ENCODE data around the gene ZRSR2. TPM values are rescaled to one million over a fixed set of nuclear protein-coding genes. Genes with fewer than 3 reads are reported as not detected.

The ZRSR2 gene
- total and polyA plus RNA-seq, 2 experiments from 2014 or later: 5.2 to 45.1 TPM

DNA sequence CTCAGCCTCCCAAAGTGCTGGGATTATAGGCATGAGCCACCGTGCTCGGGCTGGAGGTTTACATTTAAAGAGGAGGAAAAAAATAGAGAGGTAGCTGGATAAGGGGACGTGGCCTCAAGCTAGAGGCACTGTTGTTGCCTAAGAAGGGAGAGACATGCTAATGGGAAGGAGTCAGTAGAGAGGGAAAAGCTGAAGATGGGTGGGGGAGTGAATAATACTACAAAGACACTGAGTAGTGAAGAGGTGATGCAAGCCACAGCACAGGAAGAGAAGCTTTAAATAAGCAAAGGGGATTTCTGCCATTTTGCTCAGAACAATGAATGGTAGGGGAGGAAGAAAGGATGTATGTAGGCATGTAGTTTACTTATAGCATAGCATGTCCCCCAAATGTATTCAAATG, 75.9 kb downstream of the ZRSR2 start (continued):
- TF ChIP-seq, protein P1, sequence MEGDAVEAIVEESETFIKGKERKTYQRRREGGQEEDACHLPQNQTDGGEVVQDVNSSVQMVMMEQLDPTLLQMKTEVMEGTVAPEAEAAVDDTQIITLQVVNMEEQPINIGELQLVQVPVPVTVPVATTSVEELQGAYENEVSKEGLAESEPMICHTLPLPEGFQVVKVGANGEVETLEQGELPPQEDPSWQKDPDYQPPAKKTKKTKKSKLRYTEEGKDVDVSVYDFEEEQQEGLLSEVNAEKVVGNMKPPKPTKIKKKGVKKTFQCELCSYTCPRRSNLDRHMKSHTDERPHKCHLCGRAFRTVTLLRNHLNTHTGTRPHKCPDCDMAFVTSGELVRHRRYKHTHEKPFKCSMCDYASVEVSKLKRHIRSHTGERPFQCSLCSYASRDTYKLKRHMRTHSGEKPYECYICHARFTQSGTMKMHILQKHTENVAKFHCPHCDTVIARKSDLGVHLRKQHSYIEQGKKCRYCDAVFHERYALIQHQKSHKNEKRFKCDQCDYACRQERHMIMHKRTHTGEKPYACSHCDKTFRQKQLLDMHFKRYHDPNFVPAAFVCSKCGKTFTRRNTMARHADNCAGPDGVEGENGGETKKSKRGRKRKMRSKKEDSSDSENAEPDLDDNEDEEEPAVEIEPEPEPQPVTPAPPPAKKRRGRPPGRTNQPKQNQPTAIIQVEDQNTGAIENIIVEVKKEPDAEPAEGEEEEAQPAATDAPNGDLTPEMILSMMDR (conservative IDR thresholded peaks at IDR 0.05; ENCODE audit: low read depth in 2 of 2): no peak

DNA sequence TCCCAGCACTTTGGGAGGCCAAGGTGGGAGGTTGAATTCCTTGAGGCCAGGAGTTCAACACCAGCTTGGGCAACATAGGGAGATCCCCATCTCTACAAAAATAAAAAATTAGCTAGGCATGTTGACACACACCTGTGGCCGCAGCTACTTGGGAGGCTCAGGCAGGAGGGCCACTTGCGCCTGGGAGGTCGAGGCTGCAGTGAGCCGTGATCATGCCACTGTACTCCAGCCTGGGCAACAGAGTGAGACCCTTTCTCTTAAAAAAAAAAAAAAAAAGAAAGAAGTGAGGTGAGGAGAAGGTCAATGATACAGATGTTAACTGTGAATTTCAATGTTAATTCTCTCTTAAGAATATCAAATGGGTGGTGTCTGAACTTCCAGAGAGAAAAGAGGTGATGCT, 79.4 kb downstream of the ZRSR2 start:
- Histone ChIP-seq H3K36me3 (ENCODE audit: insufficient read depth) (no peaks in the 10 kb centered on the region), H3K27me3 (ENCODE audit: insufficient read depth) (no peaks in the 10 kb centered on the region), H3K4me1 (ENCODE audit: insufficient read depth) (no peaks in the 10 kb centered on the region), H3K27ac (ENCODE audit: low read depth) (no peak overlapping the region), H4K20me1 (replicated peaks; ENCODE audit: insufficient read depth) (no peaks in the 10 kb centered on the region), H3K9me2 (ENCODE audit: insufficient read depth) (no peaks in the 10 kb centered on the region), H3K4me3 (no peak overlapping the region), H2AFZ (no peak overlapping the region), H3K4me2 (no peak overlapping the region), H3K79me2 (replicated peaks; ENCODE audit: insufficient read depth) (no peaks in the 10 kb centered on the region), H3F3A (replicated peaks; ENCODE audit: low read depth) (no peaks in the 10 kb centered on the region)
- DNase-seq (ENCODE audit: low spot score): no peak
- no peak for ATAC-seq
- no peaks in the 10 kb centered on the region for H3K27me3 Mint-ChIP-seq (ENCODE audit: insufficient read depth, low read depth, poor library complexity)
- H3K4me3 Mint-ChIP-seq: no peak overlapping the region
- no peak overlapping the region for H3K27ac Mint-ChIP-seq
- H3K9me3 Mint-ChIP-seq: no peaks in the 10 kb centered on the region; the same call in 2 of the 3 replicates
- H3K4me1 Mint-ChIP-seq: peaks cover 3% of the 10 kb centered on the region; the same call in 1 of the 3 replicates
- no peaks in the 10 kb centered on the region for H3K36me3 Mint-ChIP-seq (ENCODE audit: low read depth)
- TF ChIP-seq, protein P2, sequence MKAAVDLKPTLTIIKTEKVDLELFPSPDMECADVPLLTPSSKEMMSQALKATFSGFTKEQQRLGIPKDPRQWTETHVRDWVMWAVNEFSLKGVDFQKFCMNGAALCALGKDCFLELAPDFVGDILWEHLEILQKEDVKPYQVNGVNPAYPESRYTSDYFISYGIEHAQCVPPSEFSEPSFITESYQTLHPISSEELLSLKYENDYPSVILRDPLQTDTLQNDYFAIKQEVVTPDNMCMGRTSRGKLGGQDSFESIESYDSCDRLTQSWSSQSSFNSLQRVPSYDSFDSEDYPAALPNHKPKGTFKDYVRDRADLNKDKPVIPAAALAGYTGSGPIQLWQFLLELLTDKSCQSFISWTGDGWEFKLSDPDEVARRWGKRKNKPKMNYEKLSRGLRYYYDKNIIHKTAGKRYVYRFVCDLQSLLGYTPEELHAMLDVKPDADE (IDR thresholded peaks at IDR 0.05): no peak
- no peak for TF ChIP-seq CREB1 (CRISPR knock-in tag; IDR thresholded peaks at IDR 0.05; ENCODE audit: low read depth)
- TF ChIP-seq POLR2AphosphoS5 (IDR thresholded peaks at IDR 0.05; ENCODE audit: low read depth): no peak
- no peak for TF ChIP-seq NANOG (IDR thresholded peaks at IDR 0.05; ENCODE audit: borderline replicate concordance)
- TF ChIP-seq ZNF114 (CRISPR knock-in tag; IDR thresholded peaks at IDR 0.05): no peak
- TF ChIP-seq, protein P1 (conservative IDR thresholded peaks at IDR 0.05; ENCODE audit: low read depth in 2 of 2): no peak
- TF ChIP-seq ZNF331 (CRISPR knock-in tag; IDR thresholded peaks at IDR 0.05; ENCODE audit: low read depth): no peak
- TF ChIP-seq, protein P3, sequence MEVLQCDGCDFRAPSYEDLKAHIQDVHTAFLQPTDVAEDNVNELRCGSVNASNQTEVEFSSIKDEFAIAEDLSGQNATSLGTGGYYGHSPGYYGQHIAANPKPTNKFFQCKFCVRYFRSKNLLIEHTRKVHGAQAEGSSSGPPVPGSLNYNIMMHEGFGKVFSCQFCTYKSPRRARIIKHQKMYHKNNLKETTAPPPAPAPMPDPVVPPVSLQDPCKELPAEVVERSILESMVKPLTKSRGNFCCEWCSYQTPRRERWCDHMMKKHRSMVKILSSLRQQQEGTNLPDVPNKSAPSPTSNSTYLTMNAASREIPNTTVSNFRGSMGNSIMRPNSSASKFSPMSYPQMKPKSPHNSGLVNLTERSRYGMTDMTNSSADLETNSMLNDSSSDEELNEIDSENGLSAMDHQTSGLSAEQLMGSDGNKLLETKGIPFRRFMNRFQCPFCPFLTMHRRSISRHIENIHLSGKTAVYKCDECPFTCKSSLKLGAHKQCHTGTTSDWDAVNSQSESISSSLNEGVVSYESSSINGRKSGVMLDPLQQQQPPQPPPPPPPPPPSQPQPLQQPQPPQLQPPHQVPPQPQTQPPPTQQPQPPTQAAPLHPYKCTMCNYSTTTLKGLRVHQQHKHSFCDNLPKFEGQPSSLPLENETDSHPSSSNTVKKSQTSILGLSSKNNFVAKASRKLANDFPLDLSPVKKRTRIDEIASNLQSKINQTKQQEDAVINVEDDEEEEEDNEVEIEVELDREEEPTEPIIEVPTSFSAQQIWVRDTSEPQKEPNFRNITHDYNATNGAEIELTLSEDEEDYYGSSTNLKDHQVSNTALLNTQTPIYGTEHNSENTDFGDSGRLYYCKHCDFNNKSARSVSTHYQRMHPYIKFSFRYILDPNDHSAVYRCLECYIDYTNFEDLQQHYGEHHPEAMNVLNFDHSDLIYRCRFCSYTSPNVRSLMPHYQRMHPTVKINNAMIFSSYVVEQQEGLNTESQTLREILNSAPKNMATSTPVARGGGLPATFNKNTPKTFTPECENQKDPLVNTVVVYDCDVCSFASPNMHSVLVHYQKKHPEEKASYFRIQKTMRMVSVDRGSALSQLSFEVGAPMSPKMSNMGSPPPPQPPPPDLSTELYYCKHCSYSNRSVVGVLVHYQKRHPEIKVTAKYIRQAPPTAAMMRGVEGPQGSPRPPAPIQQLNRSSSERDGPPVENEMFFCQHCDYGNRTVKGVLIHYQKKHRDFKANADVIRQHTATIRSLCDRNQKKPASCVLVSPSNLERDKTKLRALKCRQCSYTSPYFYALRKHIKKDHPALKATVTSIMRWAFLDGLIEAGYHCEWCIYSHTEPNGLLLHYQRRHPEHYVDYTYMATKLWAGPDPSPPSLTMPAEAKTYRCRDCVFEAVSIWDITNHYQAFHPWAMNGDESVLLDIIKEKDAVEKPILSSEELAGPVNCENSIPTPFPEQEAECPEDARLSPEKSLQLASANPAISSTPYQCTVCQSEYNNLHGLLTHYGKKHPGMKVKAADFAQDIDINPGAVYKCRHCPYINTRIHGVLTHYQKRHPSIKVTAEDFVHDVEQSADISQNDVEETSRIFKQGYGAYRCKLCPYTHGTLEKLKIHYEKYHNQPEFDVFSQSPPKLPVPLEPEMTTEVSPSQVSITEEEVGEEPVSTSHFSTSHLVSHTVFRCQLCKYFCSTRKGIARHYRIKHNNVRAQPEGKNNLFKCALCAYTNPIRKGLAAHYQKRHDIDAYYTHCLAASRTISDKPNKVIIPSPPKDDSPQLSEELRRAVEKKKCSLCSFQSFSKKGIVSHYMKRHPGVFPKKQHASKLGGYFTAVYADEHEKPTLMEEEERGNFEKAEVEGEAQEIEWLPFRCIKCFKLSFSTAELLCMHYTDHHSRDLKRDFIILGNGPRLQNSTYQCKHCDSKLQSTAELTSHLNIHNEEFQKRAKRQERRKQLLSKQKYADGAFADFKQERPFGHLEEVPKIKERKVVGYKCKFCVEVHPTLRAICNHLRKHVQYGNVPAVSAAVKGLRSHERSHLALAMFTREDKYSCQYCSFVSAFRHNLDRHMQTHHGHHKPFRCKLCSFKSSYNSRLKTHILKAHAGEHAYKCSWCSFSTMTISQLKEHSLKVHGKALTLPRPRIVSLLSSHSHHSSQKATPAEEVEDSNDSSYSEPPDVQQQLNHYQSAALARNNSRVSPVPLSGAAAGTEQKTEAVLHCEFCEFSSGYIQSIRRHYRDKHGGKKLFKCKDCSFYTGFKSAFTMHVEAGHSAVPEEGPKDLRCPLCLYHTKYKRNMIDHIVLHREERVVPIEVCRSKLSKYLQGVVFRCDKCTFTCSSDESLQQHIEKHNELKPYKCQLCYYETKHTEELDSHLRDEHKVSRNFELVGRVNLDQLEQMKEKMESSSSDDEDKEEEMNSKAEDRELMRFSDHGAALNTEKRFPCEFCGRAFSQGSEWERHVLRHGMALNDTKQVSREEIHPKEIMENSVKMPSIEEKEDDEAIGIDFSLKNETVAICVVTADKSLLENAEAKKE (CRISPR knock-in tag; IDR thresholded peaks at IDR 0.05): no peak
- no peak for TF ChIP-seq JUNB (IDR thresholded peaks at IDR 0.05; ENCODE audit: unreplicated experiment)
- no peak for TF ChIP-seq STAT1 (IDR thresholded peaks at IDR 0.05; ENCODE audit: unreplicated experiment)
- TF ChIP-seq, protein P4, sequence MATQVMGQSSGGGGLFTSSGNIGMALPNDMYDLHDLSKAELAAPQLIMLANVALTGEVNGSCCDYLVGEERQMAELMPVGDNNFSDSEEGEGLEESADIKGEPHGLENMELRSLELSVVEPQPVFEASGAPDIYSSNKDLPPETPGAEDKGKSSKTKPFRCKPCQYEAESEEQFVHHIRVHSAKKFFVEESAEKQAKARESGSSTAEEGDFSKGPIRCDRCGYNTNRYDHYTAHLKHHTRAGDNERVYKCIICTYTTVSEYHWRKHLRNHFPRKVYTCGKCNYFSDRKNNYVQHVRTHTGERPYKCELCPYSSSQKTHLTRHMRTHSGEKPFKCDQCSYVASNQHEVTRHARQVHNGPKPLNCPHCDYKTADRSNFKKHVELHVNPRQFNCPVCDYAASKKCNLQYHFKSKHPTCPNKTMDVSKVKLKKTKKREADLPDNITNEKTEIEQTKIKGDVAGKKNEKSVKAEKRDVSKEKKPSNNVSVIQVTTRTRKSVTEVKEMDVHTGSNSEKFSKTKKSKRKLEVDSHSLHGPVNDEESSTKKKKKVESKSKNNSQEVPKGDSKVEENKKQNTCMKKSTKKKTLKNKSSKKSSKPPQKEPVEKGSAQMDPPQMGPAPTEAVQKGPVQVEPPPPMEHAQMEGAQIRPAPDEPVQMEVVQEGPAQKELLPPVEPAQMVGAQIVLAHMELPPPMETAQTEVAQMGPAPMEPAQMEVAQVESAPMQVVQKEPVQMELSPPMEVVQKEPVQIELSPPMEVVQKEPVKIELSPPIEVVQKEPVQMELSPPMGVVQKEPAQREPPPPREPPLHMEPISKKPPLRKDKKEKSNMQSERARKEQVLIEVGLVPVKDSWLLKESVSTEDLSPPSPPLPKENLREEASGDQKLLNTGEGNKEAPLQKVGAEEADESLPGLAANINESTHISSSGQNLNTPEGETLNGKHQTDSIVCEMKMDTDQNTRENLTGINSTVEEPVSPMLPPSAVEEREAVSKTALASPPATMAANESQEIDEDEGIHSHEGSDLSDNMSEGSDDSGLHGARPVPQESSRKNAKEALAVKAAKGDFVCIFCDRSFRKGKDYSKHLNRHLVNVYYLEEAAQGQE (IDR thresholded peaks at IDR 0.05; ENCODE audit: unreplicated experiment): no peak
